ENCODE measurements around the gene GGT7. TPM values are rescaled to one million over a fixed set of nuclear protein-coding genes. Genes with fewer than 3 reads are reported as not detected.
A peak's percentile ranks its signal among the peaks of the same experiment; 100 is the strongest.
"Not testable (repeated sequence)": the region's sequence is repeated elsewhere in the genome, so short reads cannot be mapped to it uniquely, and the experiment has no call there.

GGT7 gene
- 5.7 and 7.6 TPM in 2 replicates for total RNA-seq (2012; rRNA removed)

GRCh38 chr20:34872622-34873224 lies at the start of gene GGT7:
Gene GGT7 (minus strand): TSS chr20:34872856. CDS start chr20:34872815, 41 bp downstream.
- H3K36me3 ChIP-seq (ENCODE audit: insufficient read depth, low read length), result no peaks in the 10 kb centered on the region
- H3K4me1 ChIP-seq (ENCODE audit: control insufficient read depth, insufficient read depth, low read length), result peaks cover 21% of the 10 kb centered on the region
- H3K4me2 ChIP-seq (ENCODE audit: low read length), result peak within 1 kb of the TSS; percentile 98
- no peaks in the 10 kb centered on the region for H3K27me3 ChIP-seq (ENCODE audit: control insufficient read depth, insufficient read depth, low read length)
- no peaks in the 10 kb centered on the region for H3K9me3 ChIP-seq (replicated peaks; ENCODE audit: low read length)
- peak within 1 kb of the TSS; percentile 75 for H3K9ac ChIP-seq (ENCODE audit: low read depth, low read length)
- H3K4me3 ChIP-seq (ENCODE audit: low read length), result peak within 1 kb of the TSS; percentile 79

GRCh38 chr20:34921436-34921835 lies 48.8 kb upstream of the GGT7 start:
- peaks cover 27% of the 10 kb centered on the region for H3K36me3 ChIP-seq (ENCODE audit: insufficient read depth, low read length)
- no peak overlapping the region for H3K9ac ChIP-seq (ENCODE audit: low read depth, low read length)
- H3K4me1 ChIP-seq (ENCODE audit: control insufficient read depth, insufficient read depth, low read length), result peaks cover 18% of the 10 kb centered on the region
- no peaks in the 10 kb centered on the region for H3K9me3 ChIP-seq (replicated peaks; ENCODE audit: low read length)
- no peaks in the 10 kb centered on the region for H3K27me3 ChIP-seq (ENCODE audit: control insufficient read depth, insufficient read depth, low read length)
- H3K4me2 ChIP-seq (ENCODE audit: low read length), result no peak overlapping the region
- H3K4me3 ChIP-seq (ENCODE audit: low read length), result no peak overlapping the region

GRCh38 chr20:34920055-34920454 lies 47.4 kb upstream of the GGT7 start:
- peaks cover 18% of the 10 kb centered on the region for H3K36me3 ChIP-seq (ENCODE audit: insufficient read depth, low read length)
- no peaks in the 10 kb centered on the region for H3K9me3 ChIP-seq (replicated peaks; ENCODE audit: low read length)
- H3K27me3 ChIP-seq (ENCODE audit: control insufficient read depth, insufficient read depth, low read length), result no peaks in the 10 kb centered on the region
- no peak overlapping the region for H3K4me3 ChIP-seq (ENCODE audit: low read length)
- no peak overlapping the region for H3K9ac ChIP-seq (ENCODE audit: low read depth, low read length)
- H3K4me1 ChIP-seq (ENCODE audit: control insufficient read depth, insufficient read depth, low read length), result peaks cover 18% of the 10 kb centered on the region
- no peak overlapping the region for H3K4me2 ChIP-seq (ENCODE audit: low read length)

- Histone ChIP-seq H3K36me3 (ENCODE audit: insufficient read depth, low read length) (peaks cover 10% of the 10 kb centered on the region), H3K9me3 (replicated peaks; ENCODE audit: low read length) (no peaks in the 10 kb centered on the region), H3K4me1 (ENCODE audit: control insufficient read depth, insufficient read depth, low read length) (peaks cover 3% of the 10 kb centered on the region), H3K4me2 (ENCODE audit: low read length) (no peak overlapping the region), H3K4me3 (ENCODE audit: low read length) (no peak overlapping the region), H3K27me3 (ENCODE audit: control insufficient read depth, insufficient read depth, low read length) (no peaks in the 10 kb centered on the region), H3K9ac (ENCODE audit: low read depth, low read length) (no peak overlapping the region)
These were observed 44.2 kb upstream of the GGT7 start for GRCh38 chr20:34916774-34917354.

GRCh38 chr20:34915749-34916455 lies 43.2 kb upstream of the GGT7 start:
- Histone ChIP-seq H3K27me3 (ENCODE audit: control insufficient read depth, insufficient read depth, low read length) (no peaks in the 10 kb centered on the region), H3K4me2 (ENCODE audit: low read length) (no peak overlapping the region), H3K9me3 (replicated peaks; ENCODE audit: low read length) (no peaks in the 10 kb centered on the region), H3K4me1 (ENCODE audit: control insufficient read depth, insufficient read depth, low read length) (no peaks in the 10 kb centered on the region), H3K36me3 (ENCODE audit: insufficient read depth, low read length) (peaks cover under 1% of the 10 kb centered on the region), H3K9ac (ENCODE audit: low read depth, low read length) (no peak overlapping the region), H3K4me3 (ENCODE audit: low read length) (no peak overlapping the region)

- Histone ChIP-seq H3K4me2 (ENCODE audit: low read length) (no peak overlapping the region), H3K9me3 (replicated peaks; ENCODE audit: low read length) (no peaks in the 10 kb centered on the region), H3K27me3 (ENCODE audit: control insufficient read depth, insufficient read depth, low read length) (no peaks in the 10 kb centered on the region), H3K4me1 (ENCODE audit: control insufficient read depth, insufficient read depth, low read length) (no peaks in the 10 kb centered on the region), H3K36me3 (ENCODE audit: insufficient read depth, low read length) (no peaks in the 10 kb centered on the region), H3K9ac (ENCODE audit: low read depth, low read length) (no peak overlapping the region), H3K4me3 (ENCODE audit: low read length) (no peak overlapping the region)
These were observed 42.5 kb upstream of the GGT7 start for GRCh38 chr20:34915131-34915530.

GRCh38 chr20:34907616-34908469 lies 35.2 kb upstream of the GGT7 start:
- Histone ChIP-seq H3K4me3 (ENCODE audit: low read length) (no peak overlapping the region), H3K9ac (ENCODE audit: low read depth, low read length) (peak overlapping the region; percentile 24), H3K36me3 (ENCODE audit: insufficient read depth, low read length) (no peaks in the 10 kb centered on the region), H3K4me1 (ENCODE audit: control insufficient read depth, insufficient read depth, low read length) (peaks cover 16% of the 10 kb centered on the region), H3K27me3 (ENCODE audit: control insufficient read depth, insufficient read depth, low read length) (no peaks in the 10 kb centered on the region), H3K9me3 (replicated peaks; ENCODE audit: low read length) (no peaks in the 10 kb centered on the region), H3K4me2 (ENCODE audit: low read length) (peak overlapping the region; percentile 38)

- H3K9ac ChIP-seq (ENCODE audit: low read depth, low read length), result no peak overlapping the region
- H3K36me3 ChIP-seq (ENCODE audit: insufficient read depth, low read length), result no peaks in the 10 kb centered on the region
- H3K4me1 ChIP-seq (ENCODE audit: control insufficient read depth, insufficient read depth, low read length), result peaks cover 19% of the 10 kb centered on the region
- H3K9me3 ChIP-seq (replicated peaks; ENCODE audit: low read length), result no peaks in the 10 kb centered on the region
- H3K4me3 ChIP-seq (ENCODE audit: low read length), result no peak overlapping the region
- no peak overlapping the region for H3K4me2 ChIP-seq (ENCODE audit: low read length)
- H3K27me3 ChIP-seq (ENCODE audit: control insufficient read depth, insufficient read depth, low read length), result no peaks in the 10 kb centered on the region
These were observed 31.6 kb upstream of the GGT7 start for GRCh38 chr20:34904202-34904621.

GRCh38 chr20:34898731-34899130 lies 26.1 kb upstream of the GGT7 start:
- not testable (repeated sequence) for H3K4me3 ChIP-seq (ENCODE audit: low read length); H3K9me3 ChIP-seq (replicated peaks; ENCODE audit: low read length); H3K27me3 ChIP-seq (ENCODE audit: control insufficient read depth, insufficient read depth, low read length); H3K9ac ChIP-seq (ENCODE audit: low read depth, low read length); H3K4me1 ChIP-seq (ENCODE audit: control insufficient read depth, insufficient read depth, low read length); H3K36me3 ChIP-seq (ENCODE audit: insufficient read depth, low read length); H3K4me2 ChIP-seq (ENCODE audit: low read length)

GRCh38 chr20:34898129-34898528 lies 25.5 kb upstream of the GGT7 start:
- H3K9me3 ChIP-seq (replicated peaks; ENCODE audit: low read length); H3K9ac ChIP-seq (ENCODE audit: low read depth, low read length); H3K4me2 ChIP-seq (ENCODE audit: low read length); H3K36me3 ChIP-seq (ENCODE audit: insufficient read depth, low read length); H3K4me3 ChIP-seq (ENCODE audit: low read length); H3K4me1 ChIP-seq (ENCODE audit: control insufficient read depth, insufficient read depth, low read length); H3K27me3 ChIP-seq (ENCODE audit: control insufficient read depth, insufficient read depth, low read length): not testable (repeated sequence)

GRCh38 chr20:34896086-34896621 lies 23.5 kb upstream of the GGT7 start:
- H3K27me3 ChIP-seq (ENCODE audit: control insufficient read depth, insufficient read depth, low read length), result no peaks in the 10 kb centered on the region

More at GRCh38 chr20:34896086-34896621, 23.5 kb upstream of the GGT7 start:
- no peak overlapping the region for H3K4me3 ChIP-seq (ENCODE audit: low read length)
- no peak overlapping the region for H3K4me2 ChIP-seq (ENCODE audit: low read length)
- no peaks in the 10 kb centered on the region for H3K9me3 ChIP-seq (replicated peaks; ENCODE audit: low read length)
- no peaks in the 10 kb centered on the region for H3K36me3 ChIP-seq (ENCODE audit: insufficient read depth, low read length)
- peaks cover 9% of the 10 kb centered on the region for H3K4me1 ChIP-seq (ENCODE audit: control insufficient read depth, insufficient read depth, low read length)
- H3K9ac ChIP-seq (ENCODE audit: low read depth, low read length), result no peak overlapping the region
